ENCODE measurements around the gene IFRD2. TPM values are rescaled to one million over a fixed set of nuclear protein-coding genes. Genes with fewer than 3 reads are reported as not detected.
"Not testable (repeated sequence)": the region's sequence is repeated elsewhere in the genome, so short reads cannot be mapped to it uniquely, and the experiment has no call there.

Gene IFRD2
- total and polyA plus RNA-seq, 4 donors = 15.0 to 40.3 (median 32.5) TPM

DNA sequence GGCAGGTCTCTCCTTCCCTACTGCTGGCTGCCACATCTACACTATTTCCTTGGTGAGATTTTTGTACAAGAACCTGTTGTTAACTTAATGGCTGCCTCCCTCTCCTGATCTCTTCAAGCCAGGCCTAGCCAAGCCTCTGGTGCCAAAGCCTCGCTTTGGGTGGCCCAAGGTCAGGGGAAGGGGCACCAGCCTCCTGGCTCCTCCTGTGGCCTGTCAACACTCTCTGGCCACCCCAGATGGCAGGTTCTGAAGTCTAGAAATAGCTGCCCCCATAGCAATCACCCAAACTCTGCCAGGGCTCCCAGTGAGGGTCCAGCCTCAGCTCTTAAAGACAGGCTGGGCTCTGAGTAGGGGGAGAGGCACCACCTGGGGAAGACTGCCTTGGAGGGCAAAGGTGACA lies 5.0 kb downstream of the IFRD2 start:
- H3K9me3 ChIP-seq (ENCODE audit: control insufficient read depth, insufficient read depth, low read length) = no peaks in the 10 kb centered on the region
- WGBS (ENCODE audit: insufficient coverage) = 87% methylated on average over 1 of the region's 1 CpG
- peaks cover 17% of the 10 kb centered on the region for H3K4me1 ChIP-seq (ENCODE audit: control insufficient read depth, insufficient read depth, low read length)
- peaks cover 47% of the 10 kb centered on the region for H3K36me3 ChIP-seq (ENCODE audit: control insufficient read depth, insufficient read depth, low read length)
- no peak for DNase-seq (ENCODE audit: low read depth in 4 of 6, low spot score in 6 of 6)
- no peak overlapping the region for H3K27ac ChIP-seq (ENCODE audit: low read depth, low read length)
- no peaks in the 10 kb centered on the region for H3K27me3 ChIP-seq (ENCODE audit: control insufficient read depth, insufficient read depth, low read length)
- H3K4me3 ChIP-seq (ENCODE audit: low read depth, low read length) = no peak overlapping the region

DNA sequence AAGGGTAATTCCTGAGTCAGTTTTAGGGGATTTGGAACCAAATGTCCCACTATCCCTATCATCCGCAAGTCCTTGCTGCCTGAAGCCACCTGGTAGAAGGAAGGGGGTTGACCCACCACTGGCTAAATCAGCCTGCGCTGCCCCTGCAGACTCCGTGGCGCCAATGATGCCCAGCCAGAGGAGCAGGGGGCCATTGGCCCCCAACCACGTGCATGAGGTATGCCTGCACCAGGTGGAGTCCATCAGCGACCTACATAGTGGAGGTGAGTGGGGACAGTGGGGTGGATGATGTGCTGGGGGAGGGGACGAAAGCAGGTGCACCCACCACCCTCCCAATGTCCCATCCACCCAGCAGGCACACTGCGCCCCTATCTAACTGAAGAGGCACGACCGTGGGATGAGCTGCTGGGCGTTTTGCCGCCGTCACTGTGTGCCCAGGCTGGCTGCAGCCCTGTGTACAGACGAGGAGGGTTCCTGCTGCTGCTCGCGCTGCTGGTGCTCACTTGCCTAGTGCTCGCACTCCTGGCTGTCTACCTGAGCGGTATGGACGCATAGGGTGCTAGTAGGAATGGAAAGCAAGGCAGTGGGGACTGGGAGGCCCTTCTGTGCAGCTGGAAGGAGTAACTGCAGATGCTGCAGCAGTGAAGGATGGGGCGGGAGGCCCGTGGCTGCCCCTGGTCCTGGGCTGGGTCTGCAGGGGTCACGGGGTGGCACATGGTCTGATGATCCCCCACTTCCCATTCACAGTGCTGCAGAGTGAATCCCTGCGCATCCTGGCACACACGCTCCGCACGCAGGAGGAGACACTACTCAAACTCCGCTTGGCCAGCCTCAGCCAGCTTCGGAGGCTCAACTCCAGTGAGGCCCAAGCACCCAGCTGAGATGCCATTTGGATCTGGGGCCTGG lies 5.7 kb downstream of the IFRD2 start:
- DNase-seq (ENCODE audit: low read depth in 4 of 6, low spot score in 6 of 6) = no peak
- Histone ChIP-seq H3K9me3 (ENCODE audit: control insufficient read depth, insufficient read depth, low read length) (no peaks in the 10 kb centered on the region), H3K36me3 (ENCODE audit: control insufficient read depth, insufficient read depth, low read length) (peaks cover 47% of the 10 kb centered on the region), H3K27ac (ENCODE audit: low read depth, low read length) (no peak overlapping the region), H3K4me3 (ENCODE audit: low read depth, low read length) (no peak overlapping the region), H3K4me1 (ENCODE audit: control insufficient read depth, insufficient read depth, low read length) (peaks cover 14% of the 10 kb centered on the region), H3K27me3 (ENCODE audit: control insufficient read depth, insufficient read depth, low read length) (no peaks in the 10 kb centered on the region)
- WGBS (ENCODE audit: insufficient coverage) = 92% methylated on average over 25 of the region's 28 CpGs

DNA sequence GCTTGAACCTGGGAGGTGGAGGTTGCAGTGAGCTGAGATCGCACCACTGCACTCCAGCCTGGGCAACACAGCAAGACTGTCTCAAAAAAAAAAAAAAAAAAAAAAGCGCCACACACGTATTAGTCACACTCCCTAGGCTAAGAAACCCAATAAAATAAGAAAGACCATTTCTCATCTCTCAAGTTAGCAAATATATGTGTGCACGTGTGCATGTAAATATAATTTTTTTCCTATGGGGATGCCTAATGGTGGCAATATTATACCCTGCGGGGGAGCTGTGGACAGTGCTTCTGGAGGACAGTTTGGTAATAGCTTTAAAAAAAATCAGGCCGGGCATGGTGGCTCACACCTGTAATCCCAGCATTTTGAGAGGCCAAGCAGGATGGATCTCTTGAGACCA lies 8.1 kb downstream of the IFRD2 start:
- not testable (repeated sequence) for H3K27me3 ChIP-seq (ENCODE audit: control insufficient read depth, insufficient read depth, low read length)
- 89% methylated on average over 1 of the region's 6 CpGs for WGBS (ENCODE audit: insufficient coverage)

DNA sequence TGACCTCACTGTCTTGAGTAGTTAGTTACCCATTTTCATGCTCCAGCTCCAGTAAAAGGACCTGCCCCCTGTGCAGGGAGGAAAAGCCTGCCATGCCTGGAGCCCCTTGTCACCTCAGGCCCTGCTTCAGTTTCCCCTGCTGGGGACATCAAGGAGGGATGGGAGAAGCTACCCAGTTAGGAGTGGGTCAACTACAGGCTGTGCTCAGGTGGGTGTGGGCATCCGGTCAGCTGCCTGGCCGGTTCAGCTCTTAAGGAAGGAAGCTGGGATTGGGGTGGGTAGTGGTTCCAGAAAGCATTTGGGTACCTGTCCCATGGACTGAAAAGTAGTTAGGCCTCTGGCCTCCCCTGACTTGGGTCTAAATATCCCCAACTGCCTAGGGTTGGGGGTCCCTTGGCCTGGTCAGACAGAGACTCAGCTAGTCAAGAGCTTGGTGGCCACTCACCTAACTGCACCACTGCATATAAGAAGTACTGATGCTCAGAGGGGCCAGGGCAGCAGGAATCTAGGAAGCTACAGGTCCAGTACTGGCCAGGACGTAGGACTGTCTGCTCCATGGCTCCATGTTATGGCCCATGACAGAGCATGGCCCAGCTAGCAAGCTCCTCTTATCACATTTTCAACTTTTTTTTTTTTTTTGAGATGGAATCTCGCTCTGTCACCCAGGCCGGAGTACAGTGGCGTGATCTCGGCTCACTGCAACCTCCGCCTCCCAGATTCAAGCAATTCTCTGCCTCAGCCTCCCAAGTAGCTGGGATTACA lies 12.8 kb downstream of the IFRD2 start:
- no peak overlapping the region for H3K4me3 ChIP-seq (ENCODE audit: low read depth, low read length)
- H3K27me3 ChIP-seq (ENCODE audit: control insufficient read depth, insufficient read depth, low read length) = peaks cover 27% of the 10 kb centered on the region
- 100% methylated on average over 3 of the region's 8 CpGs for WGBS (ENCODE audit: insufficient coverage)
- H3K27ac ChIP-seq (ENCODE audit: low read depth, low read length) = no peak overlapping the region
- H3K36me3 ChIP-seq (ENCODE audit: control insufficient read depth, insufficient read depth, low read length) = peaks cover 18% of the 10 kb centered on the region
- H3K4me1 ChIP-seq (ENCODE audit: control insufficient read depth, insufficient read depth, low read length) = peaks cover 24% of the 10 kb centered on the region
- no peaks in the 10 kb centered on the region for H3K9me3 ChIP-seq (ENCODE audit: control insufficient read depth, insufficient read depth, low read length)
- DNase-seq (ENCODE audit: low read depth in 4 of 6, low spot score in 6 of 6) = no peak

More for the DNA sequence above, 8.1 kb downstream of the IFRD2 start:
- not testable (repeated sequence) for DNase-seq (ENCODE audit: low read depth in 4 of 6, low spot score in 6 of 6); H3K9me3 ChIP-seq (ENCODE audit: control insufficient read depth, insufficient read depth, low read length); H3K4me3 ChIP-seq (ENCODE audit: low read depth, low read length); H3K4me1 ChIP-seq (ENCODE audit: control insufficient read depth, insufficient read depth, low read length); H3K27ac ChIP-seq (ENCODE audit: low read depth, low read length)
- H3K36me3 ChIP-seq (ENCODE audit: control insufficient read depth, insufficient read depth, low read length) = peaks cover 30% of the 10 kb centered on the region

DNA sequence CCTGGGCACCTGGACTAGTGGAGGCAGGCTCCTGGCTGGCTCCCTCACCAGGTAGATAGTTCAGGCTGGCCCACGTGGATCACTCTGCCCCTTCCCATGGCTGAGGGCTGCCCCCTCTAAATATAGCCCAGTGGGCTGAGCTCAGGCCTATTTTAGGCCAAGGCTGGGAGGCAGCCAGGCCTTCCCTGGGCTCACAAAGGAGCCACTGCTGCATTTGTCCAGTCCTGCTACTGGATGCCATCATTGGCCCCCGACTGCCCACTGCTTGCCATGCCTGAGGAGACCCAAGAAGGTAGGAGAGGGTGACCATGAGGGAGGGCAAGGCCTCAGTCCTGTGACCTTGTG lies 13.4 kb downstream of the IFRD2 start, which contains the start of gene LSMEM2:
TSS of gene LSMEM2 (plus strand) at position 208 of the 345 bp plus-strand sequence. CDS start at position 235, 27 bp downstream.
- Histone ChIP-seq H3K27ac (ENCODE audit: low read depth, low read length) (no peak within 1 kb of the TSS), H3K27me3 (ENCODE audit: control insufficient read depth, insufficient read depth, low read length) (peaks cover 33% of the 10 kb centered on the region), H3K9me3 (ENCODE audit: control insufficient read depth, insufficient read depth, low read length) (no peaks in the 10 kb centered on the region), H3K4me3 (ENCODE audit: low read depth, low read length) (no peak within 1 kb of the TSS), H3K36me3 (ENCODE audit: control insufficient read depth, insufficient read depth, low read length) (peaks cover 18% of the 10 kb centered on the region), H3K4me1 (ENCODE audit: control insufficient read depth, insufficient read depth, low read length) (peaks cover 29% of the 10 kb centered on the region)
- WGBS (ENCODE audit: insufficient coverage) = 50% methylated on average over 2 of the region's 2 CpGs
- no peak for DNase-seq (ENCODE audit: low read depth in 4 of 6, low spot score in 6 of 6)

DNA sequence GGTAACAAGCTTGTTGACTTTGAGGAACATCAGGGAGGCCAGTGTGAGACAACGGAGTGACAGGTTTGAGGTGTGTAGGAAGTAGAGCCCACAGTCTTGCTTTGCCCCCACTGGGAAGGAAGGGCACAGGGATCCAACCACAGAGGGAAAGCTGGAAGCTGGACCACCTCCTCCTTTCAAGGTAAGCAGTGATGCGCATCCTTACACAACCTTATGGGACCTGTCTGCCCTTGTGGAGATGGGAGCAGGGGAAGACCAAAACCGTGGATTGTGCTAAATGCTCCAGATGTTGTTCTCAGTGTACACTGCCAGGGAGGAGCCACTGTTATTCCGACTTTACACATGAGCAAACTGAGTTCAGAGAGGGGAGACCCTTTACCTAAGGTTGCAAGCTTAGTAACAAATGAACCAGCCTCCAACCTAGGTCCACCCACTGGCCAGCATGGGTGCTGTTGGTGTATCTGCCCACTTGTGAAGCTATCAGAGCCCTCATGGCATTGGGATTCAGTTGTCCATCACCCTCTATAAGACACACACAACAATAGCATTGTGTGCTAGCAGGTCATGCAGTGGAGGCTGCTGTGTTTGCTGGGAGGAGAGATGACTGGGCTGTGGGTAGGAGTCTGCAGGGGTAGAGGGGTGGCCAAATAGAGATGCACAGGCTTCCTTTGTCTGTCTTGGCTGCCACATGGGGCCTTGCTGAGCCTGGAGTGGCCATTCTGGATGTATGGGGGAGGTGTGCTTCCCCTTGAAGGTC lies 13.9 kb downstream of the IFRD2 start:
- H3K9me3 ChIP-seq (ENCODE audit: control insufficient read depth, insufficient read depth, low read length) = no peaks in the 10 kb centered on the region

DNA sequence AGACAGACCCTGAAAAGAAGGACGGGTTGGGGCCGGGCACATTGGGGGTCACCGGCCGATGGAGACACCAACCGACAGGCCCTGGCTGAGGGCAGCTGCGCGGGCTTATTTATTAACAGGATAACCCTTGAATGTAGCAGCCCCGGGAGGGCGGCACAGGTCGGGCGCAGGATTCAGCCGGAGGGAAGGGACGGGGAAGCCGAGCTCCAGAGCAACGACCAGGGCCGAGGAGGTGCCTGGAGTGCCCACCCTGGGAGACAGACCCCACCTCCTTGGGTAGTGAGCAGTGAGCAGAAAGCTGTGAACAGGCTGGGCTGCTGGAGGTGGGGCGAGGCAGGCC lies 15.5 kb downstream of the IFRD2 start:
- H3K27me3 ChIP-seq (ENCODE audit: control insufficient read depth, insufficient read depth, low read length) = peaks cover 43% of the 10 kb centered on the region
- peaks cover 43% of the 10 kb centered on the region for H3K4me1 ChIP-seq (ENCODE audit: control insufficient read depth, insufficient read depth, low read length)
- H3K36me3 ChIP-seq (ENCODE audit: control insufficient read depth, insufficient read depth, low read length) = peaks cover 20% of the 10 kb centered on the region
- H3K4me3 ChIP-seq (ENCODE audit: low read depth, low read length) = no peak overlapping the region
- WGBS (ENCODE audit: insufficient coverage) = 70% methylated on average over 17 of the region's 17 CpGs
- DNase-seq (ENCODE audit: low read depth in 4 of 6, low spot score in 6 of 6) = no peak
- no peak overlapping the region for H3K27ac ChIP-seq (ENCODE audit: low read depth, low read length)
- no peaks in the 10 kb centered on the region for H3K9me3 ChIP-seq (ENCODE audit: control insufficient read depth, insufficient read depth, low read length)

More for the DNA sequence above, 13.9 kb downstream of the IFRD2 start:
- Histone ChIP-seq H3K27ac (ENCODE audit: low read depth, low read length) (no peak overlapping the region), H3K4me3 (ENCODE audit: low read depth, low read length) (no peak overlapping the region), H3K4me1 (ENCODE audit: control insufficient read depth, insufficient read depth, low read length) (peaks cover 35% of the 10 kb centered on the region), H3K27me3 (ENCODE audit: control insufficient read depth, insufficient read depth, low read length) (peaks cover 39% of the 10 kb centered on the region), H3K36me3 (ENCODE audit: control insufficient read depth, insufficient read depth, low read length) (peaks cover 19% of the 10 kb centered on the region)
- no peak for DNase-seq (ENCODE audit: low read depth in 4 of 6, low spot score in 6 of 6)
- 94% methylated on average over 3 of the region's 4 CpGs for WGBS (ENCODE audit: insufficient coverage)

DNA sequence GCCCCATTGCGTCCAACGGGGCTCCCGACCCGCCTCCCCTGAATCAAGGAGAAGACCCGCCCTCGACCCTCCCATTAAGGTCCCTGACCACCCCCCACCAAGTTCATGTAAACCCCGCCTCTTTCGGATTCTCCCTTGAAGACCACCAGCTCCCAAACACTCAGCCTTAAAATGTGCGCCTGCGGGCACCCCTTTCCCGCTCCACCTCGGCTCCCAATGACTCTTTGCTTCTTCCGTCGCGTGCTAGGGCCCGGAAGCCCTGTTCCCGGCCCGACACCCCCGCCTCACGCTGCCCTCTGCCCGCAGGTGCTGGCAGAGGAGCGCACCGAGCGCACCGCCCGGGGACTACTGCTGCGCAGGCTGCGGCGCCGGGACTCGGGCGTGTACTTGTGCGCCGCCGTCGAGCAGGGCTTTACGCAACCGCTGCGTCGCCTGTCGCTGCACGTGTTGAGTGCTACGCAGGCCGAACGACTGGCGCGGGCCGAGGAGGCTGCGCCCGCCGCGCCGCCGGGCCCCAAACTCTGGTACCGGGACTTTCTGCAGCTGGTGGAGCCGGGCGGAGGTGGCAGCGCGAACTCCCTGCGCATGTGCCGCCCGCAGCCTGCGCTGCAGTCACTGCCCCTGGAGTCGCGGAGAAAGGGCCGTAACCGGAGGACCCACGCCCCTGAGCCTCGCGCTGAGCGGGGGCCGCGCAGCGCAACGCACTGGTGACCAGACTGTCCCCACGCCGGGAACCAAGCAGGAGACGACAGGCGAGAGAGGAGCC lies 16.1 kb downstream of the IFRD2 start:
- Histone ChIP-seq H3K27me3 (ENCODE audit: control insufficient read depth, insufficient read depth, low read length) (peaks cover 43% of the 10 kb centered on the region), H3K4me1 (ENCODE audit: control insufficient read depth, insufficient read depth, low read length) (peaks cover 47% of the 10 kb centered on the region), H3K4me3 (ENCODE audit: low read depth, low read length) (no peak overlapping the region), H3K36me3 (ENCODE audit: control insufficient read depth, insufficient read depth, low read length) (peaks cover 22% of the 10 kb centered on the region), H3K9me3 (ENCODE audit: control insufficient read depth, insufficient read depth, low read length) (no peaks in the 10 kb centered on the region), H3K27ac (ENCODE audit: low read depth, low read length) (no peak overlapping the region)
- no peak for DNase-seq (ENCODE audit: low read depth in 4 of 6, low spot score in 6 of 6)
- WGBS (ENCODE audit: insufficient coverage) = 24% methylated on average over 79 of the region's 79 CpGs
